Stimulated activated CD8-positive, alpha-beta memory T cell treated with anti-CD3 and anti-CD28 coated beads, Interleukin-4, amount 100 ng/mL, for 4 hours (primary cell): ENCODE measurements around the gene ZDHHC16.
"Not testable (repeated sequence)": the region's sequence is repeated elsewhere in the genome, so short reads cannot be mapped to it uniquely, and the experiment has no call there.

Source experiments
- DNase-seq, 2 donors: peaks; one replicate each; pipeline ENCODE4 v3.0.0-alpha.2; 2020; ENCODE audit warnings: low read depth in 2 of 2, low spot score in 1 of 2

ZDHHC16 gene

DNA sequence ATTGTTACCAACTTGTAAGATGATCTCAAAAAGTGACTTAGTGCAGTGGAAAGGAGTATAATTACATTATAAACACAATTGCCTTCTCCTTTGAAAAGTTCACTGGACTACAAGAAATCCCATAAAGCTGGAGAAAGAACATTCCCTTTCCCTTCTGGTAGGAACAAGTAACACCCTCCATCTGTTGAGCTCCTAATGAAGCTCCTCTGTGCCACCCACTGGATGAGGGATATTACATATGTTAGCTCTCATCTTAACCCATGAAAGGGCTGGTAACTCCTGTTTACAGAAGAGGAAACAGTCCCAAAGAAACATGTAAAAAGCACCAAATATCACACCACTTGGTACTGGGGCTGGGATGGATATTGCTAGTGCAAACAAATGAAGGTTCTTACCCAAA lies 11.9 kb upstream of the ZDHHC16 start:
- DNase-seq: no peak

DNA sequence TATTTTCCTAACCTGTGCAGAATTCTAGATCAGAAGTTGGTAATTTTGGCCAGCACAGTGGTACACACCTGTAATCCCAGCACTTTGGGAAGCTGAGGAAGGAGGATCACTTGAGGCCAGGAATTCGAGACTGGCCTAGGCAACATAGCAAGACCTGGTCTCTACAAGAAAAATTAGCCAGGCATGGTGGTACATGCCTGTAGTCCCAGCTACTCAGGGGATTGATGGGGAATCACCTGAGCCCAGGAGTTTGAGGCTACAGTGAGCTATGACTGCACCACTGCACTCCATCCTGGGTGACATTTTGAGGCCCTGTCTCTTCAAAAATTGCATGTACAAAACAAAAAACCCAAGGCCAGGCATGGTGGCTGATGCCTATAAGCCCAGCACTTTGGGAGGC lies 11.4 kb upstream of the ZDHHC16 start:
- DNase-seq: no peak

DNA sequence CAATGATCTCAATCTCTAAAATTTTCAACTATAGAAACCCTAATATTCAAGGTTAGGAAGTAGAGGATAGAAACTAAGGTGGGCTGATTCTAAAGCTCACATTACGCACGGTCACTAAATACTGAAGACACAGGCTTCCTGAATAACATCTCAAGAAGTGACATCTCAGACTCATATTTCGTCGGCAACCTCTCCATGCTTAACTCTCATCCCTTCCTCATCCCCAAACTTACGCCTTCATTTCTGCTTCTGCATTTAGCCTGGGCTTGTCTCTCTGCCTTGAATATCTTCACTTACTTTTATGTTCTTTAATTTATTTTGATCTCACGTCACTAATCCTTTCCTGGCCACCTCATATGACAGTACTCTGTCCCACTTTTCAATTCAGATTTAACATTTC lies 10.8 kb upstream of the ZDHHC16 start:
- DNase-seq: no peak

DNA sequence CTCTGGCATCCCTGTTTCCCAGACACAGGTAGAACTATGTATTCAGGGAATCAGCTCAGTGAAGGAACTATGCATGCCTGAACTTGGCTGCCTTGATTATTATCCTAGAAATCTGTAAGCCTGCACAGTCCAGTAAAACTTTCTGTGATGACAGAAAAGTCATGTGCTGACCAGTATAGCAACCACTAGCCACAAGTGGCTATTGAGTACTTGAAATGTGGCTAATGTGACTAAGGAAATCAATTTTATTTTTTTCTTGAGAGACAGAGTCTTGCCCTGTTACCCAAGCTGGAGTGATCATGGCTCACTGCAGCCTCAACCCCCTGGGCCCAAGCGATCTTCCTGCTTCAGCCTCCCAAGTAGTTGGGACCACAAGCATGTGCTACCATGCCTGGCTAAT lies 3.7 kb upstream of the ZDHHC16 start:
- no peak for DNase-seq

DNA sequence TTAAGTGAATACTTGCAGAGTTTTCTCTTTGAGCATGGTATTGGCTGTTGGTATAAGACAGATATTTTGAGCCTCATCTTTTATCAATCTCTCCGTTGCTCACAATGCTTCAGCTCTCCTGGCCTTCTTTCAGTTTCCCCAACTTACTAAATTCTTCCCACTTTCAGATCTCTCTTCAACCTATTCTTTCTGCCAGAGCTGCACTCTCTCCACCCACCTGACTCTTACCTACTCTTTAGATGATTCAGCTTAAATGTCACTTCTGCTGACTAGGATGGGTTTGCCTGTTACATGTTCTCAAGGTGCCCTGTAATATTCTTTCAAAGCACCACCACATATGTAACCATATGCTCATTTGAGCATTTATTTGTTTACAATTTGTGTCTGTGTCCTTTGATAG lies 1.8 kb upstream of the ZDHHC16 start:
- no peak for DNase-seq

DNA sequence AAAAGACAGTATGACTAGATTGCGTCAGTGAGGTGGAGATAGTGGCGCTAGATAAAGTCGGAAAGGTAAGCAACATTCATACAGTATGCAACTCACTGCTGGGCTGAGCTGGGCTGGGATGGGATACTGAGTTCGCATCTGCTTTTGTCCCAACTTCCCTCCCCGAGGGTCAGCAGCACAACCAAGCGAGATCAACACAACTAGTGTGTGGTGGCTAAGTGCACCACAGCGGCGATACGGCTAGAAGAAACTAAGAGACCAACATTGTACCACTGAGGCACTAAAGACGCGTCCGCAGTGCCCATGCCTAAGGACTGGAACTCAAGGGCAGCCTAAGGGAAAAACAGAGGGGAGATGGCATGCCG lies 636 bp upstream of the ZDHHC16 start:
- no peak for DNase-seq

DNA sequence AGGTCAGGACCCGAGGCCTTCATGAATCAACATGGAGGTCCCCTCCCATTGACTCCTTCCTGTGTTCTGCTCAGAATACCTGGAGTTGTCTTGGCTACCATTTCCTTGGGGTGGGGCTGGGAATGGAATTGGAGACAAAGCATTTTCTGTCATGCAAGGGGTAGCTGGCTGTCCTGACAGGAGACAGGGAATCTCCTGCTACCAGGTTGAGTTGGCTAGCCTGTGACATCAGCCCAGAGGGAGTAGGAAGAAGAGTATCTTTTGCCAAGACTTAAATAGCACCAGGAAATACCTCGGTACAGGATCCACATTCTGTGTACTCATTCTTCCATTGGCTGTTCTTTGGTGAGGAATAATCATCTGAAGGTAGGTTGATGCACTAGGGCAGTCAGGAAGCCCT lies 4.9 kb downstream of the ZDHHC16 start:
- DNase-seq: no peak

DNA sequence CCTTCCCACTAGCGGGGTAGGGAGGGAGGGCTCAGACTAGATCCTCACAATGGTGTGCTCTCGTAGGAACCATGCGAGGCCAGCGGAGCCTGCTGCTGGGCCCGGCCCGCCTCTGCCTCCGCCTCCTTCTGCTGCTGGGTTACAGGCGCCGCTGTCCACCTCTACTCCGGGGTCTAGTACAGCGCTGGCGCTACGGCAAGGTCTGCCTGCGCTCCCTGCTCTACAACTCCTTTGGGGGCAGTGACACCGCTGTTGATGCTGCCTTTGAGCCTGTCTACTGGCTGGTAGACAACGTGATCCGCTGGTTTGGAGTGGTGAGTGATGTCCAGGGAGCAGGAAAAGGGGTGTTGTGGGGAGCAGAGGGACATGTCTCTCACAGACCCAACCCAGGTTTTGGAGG lies 5.6 kb downstream of the ZDHHC16 start:
- DNase-seq: no peak

DNA sequence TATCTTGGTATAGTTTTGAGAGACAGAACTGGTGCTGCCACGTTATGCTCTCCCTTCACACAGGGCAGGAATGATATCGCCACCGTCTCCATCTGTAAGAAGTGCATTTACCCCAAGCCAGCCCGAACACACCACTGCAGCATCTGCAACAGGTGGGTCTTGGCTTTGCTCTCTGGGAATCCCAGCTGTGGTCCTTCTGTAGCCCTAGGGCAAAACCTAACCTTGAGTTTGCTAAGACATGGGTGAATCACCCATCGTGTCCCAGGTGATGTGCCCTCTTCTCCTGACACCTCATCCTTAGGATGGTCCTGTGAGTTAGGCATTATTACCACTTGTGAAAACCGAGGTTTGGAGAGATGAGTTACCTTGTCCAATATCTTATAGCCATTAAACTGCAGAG lies 6.4 kb downstream of the ZDHHC16 start:
- DNase-seq: no peak

DNA sequence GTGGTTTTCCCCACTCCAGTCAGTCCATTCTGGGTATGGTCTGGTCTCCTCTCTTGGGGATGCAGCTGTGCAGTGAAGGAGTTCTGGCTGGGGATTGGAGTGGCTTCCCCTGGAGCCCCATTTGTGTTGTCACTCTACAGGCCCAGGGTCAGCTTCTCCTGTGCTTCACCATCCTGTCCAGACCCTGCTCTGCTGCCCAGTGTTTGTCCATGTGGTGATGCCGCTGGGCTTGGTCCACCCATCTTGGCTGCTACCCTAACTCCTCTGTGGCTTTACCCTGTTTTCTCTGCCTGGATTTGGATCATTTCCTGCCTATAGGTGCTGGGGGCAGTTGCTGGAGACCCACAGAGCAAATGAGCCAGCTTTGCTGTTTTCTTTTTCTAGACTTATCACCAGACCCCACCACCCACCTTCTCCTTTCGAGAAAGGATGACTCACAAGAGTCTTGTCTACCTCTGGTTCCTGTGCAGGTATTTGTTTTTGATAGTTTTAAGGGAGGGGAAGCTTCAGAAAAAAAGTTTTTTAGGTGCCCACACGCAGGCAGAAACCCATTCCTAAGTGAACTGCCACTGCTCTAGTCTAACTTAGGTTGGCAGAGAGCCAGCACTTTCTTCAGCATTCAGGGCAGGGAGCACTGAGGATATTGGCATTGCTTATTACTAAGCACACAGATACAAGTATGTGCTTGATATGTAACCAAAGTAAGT lies 8.5 kb downstream of the ZDHHC16 start:
- DNase-seq: no peak

DNA sequence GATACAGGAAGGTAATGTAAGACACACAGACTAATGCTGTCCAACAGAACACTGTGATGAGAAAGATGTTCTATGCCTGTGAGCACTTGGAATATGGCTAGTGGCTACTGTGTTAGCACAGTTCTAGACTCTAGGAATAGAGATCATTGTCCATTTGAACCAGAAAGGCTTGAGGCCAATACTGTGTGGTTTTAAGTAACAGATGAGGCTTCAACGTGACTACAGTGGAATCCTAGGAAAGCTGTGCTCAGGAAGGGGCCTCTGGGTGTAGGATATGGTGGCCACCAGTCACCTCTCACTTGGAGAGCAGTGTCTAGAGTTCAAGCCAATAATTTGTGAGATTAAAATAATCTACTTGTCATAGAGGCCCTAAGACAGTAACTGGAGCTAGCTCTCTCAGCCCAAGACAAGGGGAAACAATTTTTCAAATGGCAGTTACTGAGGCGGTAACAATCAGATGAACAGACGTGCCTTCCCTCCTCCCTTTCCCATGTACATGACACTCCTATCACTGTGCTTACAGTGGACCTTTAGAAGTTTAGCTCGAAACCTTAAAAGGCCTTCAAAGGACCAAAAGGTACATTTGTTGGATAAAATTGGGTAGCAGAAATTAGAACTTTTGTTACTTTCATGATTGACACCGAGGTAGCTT lies 10.2 kb downstream of the ZDHHC16 start:
- no peak for DNase-seq

DNA sequence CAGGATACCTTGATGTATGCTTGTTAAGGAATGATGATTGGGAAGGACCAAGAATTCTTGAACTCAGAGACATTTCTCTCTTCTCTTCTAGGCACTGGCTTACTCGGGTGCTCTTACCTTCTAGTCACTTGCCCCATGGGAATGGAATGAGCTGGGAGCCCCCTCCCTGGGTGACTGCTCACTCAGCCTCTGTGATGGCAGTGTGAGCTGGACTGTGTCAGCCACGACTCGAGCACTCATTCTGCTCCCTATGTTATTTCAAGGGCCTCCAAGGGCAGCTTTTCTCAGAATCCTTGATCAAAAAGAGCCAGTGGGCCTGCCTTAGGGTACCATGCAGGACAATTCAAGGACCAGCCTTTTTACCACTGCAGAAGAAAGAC lies 10.7 kb downstream of the ZDHHC16 start:
- no peak for DNase-seq

DNA sequence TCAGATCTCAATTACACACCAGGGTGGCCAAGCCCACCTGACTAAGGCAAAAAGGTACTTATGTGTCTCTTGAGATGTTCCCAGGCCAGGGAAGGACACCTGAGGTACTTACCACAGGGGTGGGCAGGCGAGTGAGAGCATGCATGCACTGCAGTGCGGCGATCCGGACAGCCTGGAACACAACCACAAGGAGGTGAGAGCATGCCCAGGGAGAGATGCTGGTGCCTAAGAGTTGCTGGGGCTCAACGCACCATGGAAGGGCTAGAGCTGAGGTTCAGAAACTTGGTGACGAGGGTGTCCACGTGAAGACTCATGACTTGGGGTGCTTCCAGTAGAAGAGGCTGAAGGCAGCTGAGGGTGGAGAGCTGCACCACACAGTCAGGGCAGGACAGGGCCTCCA lies 13.1 kb downstream of the ZDHHC16 start:
- no peak for DNase-seq

DNA sequence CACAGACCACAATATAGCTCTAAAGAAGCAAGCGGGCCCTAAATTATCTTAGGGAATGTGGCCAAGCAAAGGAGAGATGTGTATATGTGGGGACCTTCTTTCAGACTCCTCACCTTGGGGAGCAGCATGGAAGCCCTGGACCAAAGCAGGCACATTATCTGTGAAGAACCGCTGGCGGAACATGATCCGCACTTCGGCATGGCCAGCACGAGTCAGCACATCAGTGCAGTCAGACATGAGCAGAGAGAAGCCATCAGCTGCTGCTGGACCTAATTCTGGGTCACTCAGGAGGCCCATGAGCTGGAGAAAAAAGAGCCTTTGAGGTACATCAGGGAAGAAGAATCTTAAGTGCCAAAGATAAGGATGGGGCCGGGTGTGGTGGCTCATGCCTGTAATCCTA lies 14.0 kb downstream of the ZDHHC16 start:
- no peak for DNase-seq

DNA sequence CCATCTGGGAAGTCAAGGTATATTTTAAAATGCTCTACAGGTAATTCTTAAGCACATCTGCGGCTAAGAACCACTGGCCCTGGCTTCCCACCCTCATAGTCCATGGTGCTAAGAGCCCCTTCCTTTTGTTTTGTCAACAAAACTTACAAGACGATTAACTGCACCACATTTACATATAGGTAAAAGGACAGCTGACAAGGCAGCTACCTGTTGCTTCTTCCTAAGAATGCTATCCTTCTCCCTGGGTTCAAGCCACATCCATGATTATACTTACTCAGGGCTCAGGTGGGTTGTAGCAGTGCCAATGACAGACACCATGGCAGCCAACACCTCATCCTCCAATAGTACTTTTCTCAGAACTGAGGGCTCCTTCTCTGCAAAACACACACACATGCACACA lies 16.3 kb downstream of the ZDHHC16 start:
- DNase-seq: no peak

DNA sequence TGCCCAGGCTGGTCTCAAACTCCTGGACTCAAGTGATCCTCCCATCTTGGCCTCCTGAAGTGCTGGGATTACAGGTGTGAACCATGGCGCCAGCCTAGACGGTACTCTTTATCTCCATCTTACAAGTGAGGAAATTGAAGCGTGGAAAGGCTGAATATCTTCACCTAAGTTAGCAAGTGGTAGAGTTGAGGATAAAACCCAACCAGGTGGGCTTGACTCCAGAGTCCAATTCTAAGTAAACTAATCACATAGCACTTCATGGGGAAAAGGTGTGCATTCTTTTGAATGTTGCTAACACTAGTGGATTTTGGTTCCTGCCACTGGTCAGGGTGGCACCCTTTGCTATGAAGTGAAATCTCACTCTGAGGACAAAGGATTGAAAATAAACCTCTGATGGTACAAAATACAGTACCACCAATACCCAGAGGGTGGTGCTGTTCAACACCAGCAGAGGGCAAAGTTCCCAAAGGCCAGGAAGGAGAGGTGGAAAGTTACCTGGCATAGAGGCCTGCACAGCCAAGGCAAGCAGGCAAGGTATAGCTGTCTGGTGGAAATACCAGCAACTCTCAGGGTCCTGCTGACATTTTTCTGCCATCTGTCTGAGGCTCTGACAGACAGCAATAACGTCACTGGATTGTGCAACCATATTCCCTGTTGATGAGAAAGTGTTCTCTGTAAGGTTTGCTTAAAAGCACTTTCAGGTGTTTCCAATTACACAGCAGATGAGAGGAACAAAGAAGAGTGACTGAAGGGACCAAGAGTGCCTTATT lies 17.6 kb downstream of the ZDHHC16 start:
- no peak for DNase-seq

DNA sequence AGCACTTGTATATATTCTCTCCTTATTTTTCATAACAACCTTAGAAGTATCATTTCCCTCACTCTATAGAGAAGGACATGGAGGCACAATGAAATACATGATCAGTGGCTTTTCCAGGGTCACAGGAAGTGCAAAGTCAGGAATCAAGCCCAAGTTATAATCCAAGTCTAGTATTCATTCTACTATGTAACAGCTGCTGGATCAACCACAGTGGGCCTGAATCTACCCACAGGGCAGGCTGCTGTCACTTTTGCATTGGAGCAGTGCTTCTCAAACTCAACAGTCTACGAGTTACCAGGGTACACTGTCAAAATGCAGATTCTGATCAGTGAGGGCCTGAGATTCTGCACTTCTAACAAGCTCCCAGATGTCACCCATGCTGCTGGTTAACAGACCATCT lies 18.3 kb downstream of the ZDHHC16 start:
- no peak for DNase-seq

DNA sequence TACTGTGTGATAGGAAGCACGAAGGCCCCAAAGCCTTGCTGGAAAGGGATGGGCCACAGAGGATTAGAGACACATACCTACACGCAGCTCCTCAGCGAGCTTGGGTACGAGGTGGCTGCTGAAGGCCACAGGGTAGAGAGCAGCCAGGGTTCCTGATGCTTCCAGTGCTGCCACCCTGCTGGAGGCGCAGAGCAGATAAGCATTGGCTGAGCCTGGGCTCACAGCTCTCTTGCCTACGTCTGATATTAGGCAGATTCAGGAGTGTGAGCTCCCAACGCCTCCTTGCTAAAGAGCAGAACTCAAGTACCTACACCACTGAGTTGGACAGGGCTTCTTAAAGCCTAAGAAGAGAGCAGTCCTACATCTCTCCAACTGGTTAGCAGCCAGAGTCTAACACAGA lies 20.0 kb downstream of the ZDHHC16 start:
- no peak for DNase-seq

DNA sequence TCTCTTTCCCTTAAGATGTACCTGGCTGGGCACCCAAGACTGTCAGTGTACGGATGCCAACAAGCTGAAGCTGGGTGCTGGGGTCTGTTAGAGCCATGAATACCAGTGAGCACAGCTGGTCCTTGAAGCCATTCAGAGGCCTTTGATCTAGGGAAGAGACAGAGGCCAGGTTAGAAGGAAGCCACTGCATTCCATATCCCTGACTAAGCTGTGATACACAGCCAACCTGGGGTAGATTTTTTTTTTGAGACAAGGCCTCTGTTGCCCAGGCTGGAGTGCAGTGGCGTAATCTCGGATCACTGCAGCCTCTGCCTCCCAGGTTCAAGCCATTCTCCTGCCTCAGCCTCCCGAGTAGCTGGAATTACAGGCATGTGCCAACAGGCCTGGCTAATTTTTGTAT lies 20.8 kb downstream of the ZDHHC16 start:
- no peak for DNase-seq

DNA sequence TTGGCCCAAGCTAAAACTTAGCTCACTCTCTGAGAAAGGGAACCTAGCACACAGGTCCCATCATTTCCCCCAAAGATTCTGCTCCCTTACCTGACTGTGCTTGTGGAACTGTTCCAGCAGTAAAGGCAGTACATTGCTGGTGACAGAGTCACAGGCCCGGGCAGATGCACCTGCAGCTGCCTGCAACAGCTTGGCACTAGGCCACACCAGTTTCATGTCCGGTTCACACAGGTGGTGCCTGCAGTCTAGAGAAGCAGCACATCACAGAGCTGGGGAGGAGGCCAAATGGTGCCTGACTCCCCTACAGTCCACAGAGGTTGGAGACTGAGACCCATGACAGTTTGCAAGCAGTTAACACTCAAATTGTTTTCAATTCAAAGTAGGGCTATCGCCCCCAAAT lies 22.2 kb downstream of the ZDHHC16 start:
- no peak for DNase-seq

DNA sequence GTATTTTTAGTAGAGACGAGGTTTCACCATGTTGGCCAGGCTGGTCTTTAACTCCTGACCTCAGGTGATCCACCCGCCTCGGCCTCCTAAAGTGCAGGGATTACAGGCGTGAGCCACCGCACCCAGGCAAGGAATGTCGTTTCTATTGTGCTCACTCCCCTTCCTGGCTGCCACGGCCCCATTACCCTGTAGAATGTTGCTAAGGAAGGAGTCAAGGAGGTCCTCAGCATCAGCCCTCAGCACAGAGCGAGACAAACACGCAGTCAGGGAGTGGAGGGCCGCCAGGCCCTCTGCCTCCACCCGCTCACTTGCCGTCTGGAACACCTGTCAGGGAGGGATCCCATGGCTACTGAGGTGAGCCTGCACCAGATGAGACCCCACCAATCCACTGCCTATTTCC lies 22.8 kb downstream of the ZDHHC16 start:
- not testable (repeated sequence) for DNase-seq

DNA sequence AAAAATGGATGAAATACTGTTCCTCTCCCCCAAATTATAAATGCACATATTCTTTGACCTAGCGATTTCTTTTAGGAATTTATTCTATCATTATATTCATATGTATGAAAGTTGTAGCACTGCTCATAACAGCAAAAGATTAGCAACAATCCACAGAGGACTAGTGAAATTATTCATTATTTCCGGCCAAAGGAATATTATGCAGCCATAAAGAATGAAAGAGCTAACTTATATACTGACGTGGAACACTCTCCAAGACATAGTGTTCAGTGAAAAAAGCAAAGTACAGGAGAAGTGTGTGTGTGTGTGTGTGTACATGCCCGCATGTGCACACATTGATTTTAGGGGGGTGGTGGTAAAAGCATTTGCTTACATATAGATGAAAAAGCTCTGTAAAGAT lies 28.9 kb downstream of the ZDHHC16 start:
- DNase-seq: no peak
